HL-60 (cell line): ENCODE data around the gene PPIE.
"Not testable (repeated sequence)": the region's sequence is repeated elsewhere in the genome, so short reads cannot be mapped to it uniquely, and the experiment has no call there.

ENCODE experiments used
- DNase-seq, 2 experiments: peaks; one replicate each; pipeline ENCODE4 v3.0.0-alpha.2; 2010 to 2020; ENCODE audit warnings: low read depth in 1 of 2, low spot score in 1 of 2
- H3K27ac ChIP-seq: fragments of 250-450 bp; sonication (Bioruptor Pico); replicated peaks from 2 replicates; pipeline ENCODE4 v1.5.1; 2020; ENCODE audit warnings: mild to moderate bottlenecking, moderate library complexity
- H3K27me3 ChIP-seq: fragments of 250-450 bp; sonication (Bioruptor Pico); 2 replicates; pipeline ENCODE4 v1.5.1; 2021; ENCODE audit warnings: mild to moderate bottlenecking, moderate library complexity; ENCODE audit not compliant: insufficient read depth, poor library complexity, severe bottlenecking
- H3K4me3 ChIP-seq: replicated peaks from 2 replicates; pipeline ENCODE4 v1.5.1; 2011; ENCODE audit warnings: mild to moderate bottlenecking, control low read depth, low read length; ENCODE audit not compliant: insufficient read depth
- CTCF ChIP-seq: IDR thresholded peaks from one replicate; pipeline ENCODE4 v1.5.1; 2011; ENCODE audit warnings: low read length, control low read depth, inconsistent platforms; ENCODE audit not compliant: insufficient read depth
- GABPA ChIP-seq: IDR thresholded peaks from 2 replicates; pipeline ENCODE4 v1.6.1; 2012; ENCODE audit warnings: low read depth
- POLR2AphosphoS5 ChIP-seq: IDR thresholded peaks from 2 replicates; pipeline ENCODE4 v1.6.1; 2012; ENCODE audit warnings: low read depth
- REST ChIP-seq: IDR thresholded peaks from 2 replicates; pipeline ENCODE4 v1.6.1; 2012; ENCODE audit warnings: low read depth; ENCODE audit not compliant: insufficient replicate concordance
- SPI1 ChIP-seq: IDR thresholded peaks from 2 replicates; pipeline ENCODE4 v1.6.1; 2012; ENCODE audit warnings: low read depth, mild to moderate bottlenecking, borderline replicate concordance

PPIE gene

GRCh38 chr1:39761557-39762260 lies 23.0 kb downstream of the PPIE start:
- DNase-seq: no peak
- Histone ChIP-seq H3K27ac (no peak overlapping the region), H3K27me3 (no peaks in the 10 kb centered on the region), H3K4me3 (no peak overlapping the region)
- TF ChIP-seq REST: no peak
- no peak for TF ChIP-seq GABPA
- no peak for TF ChIP-seq POLR2AphosphoS5
- TF ChIP-seq CTCF: no peak
- TF ChIP-seq SPI1: no peak

- Histone ChIP-seq H3K4me3 (no peak overlapping the region), H3K27ac (no peak overlapping the region), H3K27me3 (no peaks in the 10 kb centered on the region)
- DNase-seq: no peak
- TF ChIP-seq GABPA: no peak
- no peak for TF ChIP-seq CTCF
- TF ChIP-seq SPI1: no peak
- no peak for TF ChIP-seq REST
- no peak for TF ChIP-seq POLR2AphosphoS5
Measured at GRCh38 chr1:39762550-39763540, 24.2 kb downstream of the PPIE start.

- not testable (repeated sequence) for H3K27me3 ChIP-seq, H3K27ac ChIP-seq, DNase-seq, H3K4me3 ChIP-seq
Measured at GRCh38 chr1:39763619-39764374, 25.1 kb downstream of the PPIE start.

GRCh38 chr1:39764512-39764911 lies 25.8 kb downstream of the PPIE start:
- not testable (repeated sequence) for H3K27me3 ChIP-seq, H3K27ac ChIP-seq, H3K4me3 ChIP-seq, DNase-seq

GRCh38 chr1:39766466-39766865 lies 27.8 kb downstream of the PPIE start:
- not testable (repeated sequence) for H3K27me3 ChIP-seq, DNase-seq, H3K27ac ChIP-seq, H3K4me3 ChIP-seq

- H3K27ac ChIP-seq, H3K27me3 ChIP-seq, H3K4me3 ChIP-seq, DNase-seq: not testable (repeated sequence)
Measured at GRCh38 chr1:39769502-39769901, 30.8 kb downstream of the PPIE start.

- H3K27me3 ChIP-seq, H3K4me3 ChIP-seq, H3K27ac ChIP-seq, DNase-seq: not testable (repeated sequence)
Measured at GRCh38 chr1:39770100-39771021, 31.7 kb downstream of the PPIE start.
